K562 (cell line): ENCODE measurements around the gene CLP1. TPM values are rescaled to one million over a fixed set of nuclear protein-coding genes. Genes with fewer than 3 reads are reported as not detected.

Source experiments
- ATAC-seq: fragments of 200-7000 bp; cut with Tn5 transposase; 3 replicates; pipeline ENCODE4 v1.9.1; 2020; ENCODE audit warnings: moderate library complexity
- BruUV-seq: library from RNA; stranded (reverse); fragments of 400-500 nt; replicated peaks from 2 replicates; lab custom pipeline; 2021; lab: Mats Ljungman, UMichigan
- CTCF ChIA-PET: fragments of 300-600 bp; formaldehyde crosslinking; extraction: SDS; loops from one replicate; lab custom pipeline; 2021; ENCODE audit warnings: low intra/inter-chr PET ratio; lab: Yijun Ruan, JAX
- POLR2A ChIA-PET: fragments of 300-600, 350-650 bp; sonication (Branson Sonifier 250); formaldehyde crosslinking; extraction: SDS; loops from one replicate; lab custom pipeline; 2021; ENCODE audit warnings: antibody characterized with exemption, inconsistent platforms; lab: Yijun Ruan, JAX
- DNase-seq, 4 experiments: peaks; one replicate each; pipeline versions ENCODE4 v3.0.0 to v3.0.0-alpha.2; 2011 to 2018; ENCODE audit warnings: low spot score in 3 of 4, mixed read lengths in 3 of 4; ENCODE audit errors: extremely low read depth in 1 of 4
- FAIRE-seq: peaks from 2 replicates; lab custom pipeline; 2011; peaks lifted over from hg19 to GRCh38; lab: Jason Lieb, UNC
- H2AFZ ChIP-seq: 2 replicates; pipeline ENCODE4 v1.6.0; 2011; ENCODE audit warnings: low read depth, low read length, control low read depth, inconsistent platforms
- H3K27ac ChIP-seq: fragments of 200-600 bp; 3 replicates; pipeline ENCODE4 v1.8.0; 2011; ENCODE audit warnings: low read depth, mild to moderate bottlenecking, control low read depth, inconsistent platforms, low read length, moderate library complexity, mixed read lengths; ENCODE audit errors: extremely low read depth
- H3K27me3 ChIP-seq, 2 experiments: fragments of 300-600 bp in 1 of 2; 2 replicates in 1 of 2; 3 replicates in 1 of 2; pipeline versions ENCODE4 v1.6.0 to v1.8.0; 2011; ENCODE audit warnings: inconsistent platforms in 2 of 2, low read length in 2 of 2, mild to moderate bottlenecking in 1 of 2, mixed read lengths in 1 of 2, moderate library complexity in 1 of 2; ENCODE audit not compliant: control insufficient read depth in 2 of 2, insufficient read depth in 2 of 2
- H3K36me3 ChIP-seq: fragments of 300-600 bp; 3 replicates; pipeline ENCODE4 v1.8.0; 2011; ENCODE audit warnings: mild to moderate bottlenecking, low read length, inconsistent platforms; ENCODE audit not compliant: control insufficient read depth, insufficient read depth
- H3K4me1 ChIP-seq, 2 experiments: fragments of 200-600 bp in 1 of 2; replicated peaks in 1 of 2; 2 replicates in 1 of 2; 3 replicates in 1 of 2; pipeline versions ENCODE4 v1.5.1 to v1.8.0; 2011; ENCODE audit warnings: inconsistent platforms in 2 of 2, low read length in 2 of 2, mild to moderate bottlenecking in 1 of 2, mixed read lengths in 1 of 2, moderate library complexity in 1 of 2; ENCODE audit not compliant: control insufficient read depth in 2 of 2, insufficient read depth in 2 of 2
- H3K4me2 ChIP-seq: 2 replicates; pipeline ENCODE4 v1.6.1; 2011; ENCODE audit warnings: low read length, control low read depth, inconsistent platforms, mixed read lengths; ENCODE audit not compliant: insufficient read depth
- H3K4me3 ChIP-seq: fragments of 200-600 bp; sonication (generic), shearing (Covaris generic); 2 replicates; pipeline ENCODE4 v1.5.1; 2016; ENCODE audit warnings: control low read depth, inconsistent platforms
- H3K79me2 ChIP-seq: fragments of 200-600 bp; 3 replicates; pipeline ENCODE4 v1.8.0; 2011; ENCODE audit warnings: low read length, inconsistent platforms; ENCODE audit not compliant: control insufficient read depth, insufficient read depth
- H3K9ac ChIP-seq, 2 experiments: 2 replicates each; pipeline versions ENCODE4 v1.6.0 to v1.6.1; 2011; ENCODE audit warnings: low read depth in 2 of 2, low read length in 2 of 2, control low read depth in 1 of 2, inconsistent platforms in 1 of 2, mild to moderate bottlenecking in 1 of 2, mixed read lengths in 1 of 2; ENCODE audit not compliant: insufficient read depth in 1 of 2
- H3K9me1 ChIP-seq: one replicate; pipeline ENCODE4 v1.6.0; 2011; ENCODE audit warnings: inconsistent platforms, mild to moderate bottlenecking, low read length, moderate library complexity; ENCODE audit not compliant: control insufficient read depth, insufficient read depth
- H3K9me3 ChIP-seq: replicated peaks from 2 replicates; pipeline ENCODE4 v1.5.1; 2011; ENCODE audit warnings: low read depth, low read length, inconsistent platforms; ENCODE audit not compliant: control insufficient read depth, insufficient read depth
- H4K20me1 ChIP-seq: replicated peaks from 2 replicates; pipeline ENCODE4 v1.6.1; 2011; ENCODE audit warnings: low read length, inconsistent platforms, mixed read lengths; ENCODE audit not compliant: control insufficient read depth, insufficient read depth
- BRF2 ChIP-seq: IDR thresholded peaks from 3 replicates; pipeline ENCODE4 v1.6.1; 2011; ENCODE audit warnings: borderline replicate concordance, mild to moderate bottlenecking; ENCODE audit not compliant: insufficient read length, insufficient read depth
- CREB3 ChIP-seq: fragments of 450-650 bp; conservative IDR thresholded peaks from 2 replicates; pipeline ENCODE4 v1.6.1; 2016; ENCODE audit warnings: missing genetic modification characterization, low read depth, mild to moderate bottlenecking, missing compliant biosample characterization, moderate library complexity
- CREB3L1 ChIP-seq: fragments of 450-650 bp; IDR thresholded peaks from 2 replicates; pipeline ENCODE4 v1.6.1; 2014; ENCODE audit warnings: low read depth, mild to moderate bottlenecking, moderate library complexity, borderline replicate concordance
- DACH1 ChIP-seq: fragments of 450-650 bp; IDR thresholded peaks from 2 replicates; pipeline ENCODE4 v1.6.1; 2018; ENCODE audit not compliant: partially characterized antibody
- DDX20 ChIP-seq: fragments of 450-650 bp; IDR thresholded peaks from 2 replicates; pipeline ENCODE4 v1.6.1; 2016; ENCODE audit warnings: missing genetic modification characterization, low read depth, mild to moderate bottlenecking, missing compliant biosample characterization, moderate library complexity
- MXD1 ChIP-seq: fragments of 250-450 bp; sonication (Bioruptor Pico); IDR thresholded peaks from 2 replicates; pipeline ENCODE4 v1.8.0; 2021; ENCODE audit warnings: borderline replicate concordance, mild to moderate bottlenecking, moderate library complexity; ENCODE audit not compliant: poor library complexity, severe bottlenecking
- RBM17 ChIP-seq: fragments of 200-400 bp; formaldehyde crosslinking; IDR thresholded peaks from 2 replicates; pipeline ENCODE4 v1.6.1; 2017; ENCODE audit warnings: low read depth, mild to moderate bottlenecking, low read length, borderline replicate concordance
- SP1 ChIP-seq: sonication (generic); formaldehyde crosslinking; IDR thresholded peaks from 2 replicates; pipeline ENCODE4 v1.8.1; 2022; ENCODE audit warnings: mild to moderate bottlenecking, missing genetic modification reagents
- ZBTB7A ChIP-seq: IDR thresholded peaks from 2 replicates; pipeline ENCODE4 v1.6.1; 2011; ENCODE audit warnings: low read depth, mild to moderate bottlenecking, low read length, moderate library complexity, borderline replicate concordance; ENCODE audit not compliant: control insufficient read depth
- ZNF274 ChIP-seq: IDR thresholded peaks from 2 replicates; pipeline ENCODE4 v1.6.1; 2011; ENCODE audit warnings: low read depth, mild to moderate bottlenecking, low read length, moderate library complexity, borderline replicate concordance
- WGBS: fragments of 100-300 bp; shearing (Covaris generic); methylation state at CpG from one replicate; pipeline ENCODE4 v1.1.6; 2016; ENCODE audit warnings: low coverage, mixed read lengths; ENCODE audit not compliant: insufficient coverage; ENCODE audit errors: missing lambda C conversion rate; 5-methylcytosine and 5-hydroxymethylcytosine counted together
- in situ Hi-C: fragments of 300-500 bp; cut with MboI; formaldehyde crosslinking; loops from 4 replicates; pipeline ENCODE4 v1.15.0; 2018; ENCODE audit warnings: inconsistent platforms, mixed read lengths
- intact Hi-C: fragments of 100-400 bp; cut with micrococcal nuclease; formaldehyde crosslinking; loops from 2 replicates; pipeline ENCODE4 v1.14.2; 2022
- polyA plus RNA-seq, 8 experiments: library from polyadenylated mRNA; depleted of rRNA in 4 of 8; stranded (reverse) in 5 of 8; unstranded in 3 of 8; fragments of >200 nt; fragmentation: Nextera tagmentation in 2 of 8; fragmentation: Illumina TruSeq in 1 of 8; extraction: Ambion mirVana in 2 of 8; extraction: Trizol in 1 of 8; gene quantifications; 2 replicates each; pipeline versions ENCODE4 v1.2.1 to v1.2.3, GENCODE V29; 2011 to 2014; ENCODE audit warnings: inconsistent platforms in 1 of 8, missing spikeins in 1 of 8
- total RNA-seq, 7 experiments: library from RNA; depleted of rRNA in 6 of 7; stranded (reverse); fragments of >200 nt in 6 of 7; fragmentation: Illumina TruSeq in 2 of 7; extraction: Trizol in 2 of 7; gene quantifications; 2 replicates each; pipeline versions ENCODE4 v1.2.1 to v1.2.3, GENCODE V29; 2011 to 2021; ENCODE audit warnings: low replicate concordance in 1 of 7

Gene CLP1
- total and polyA plus RNA-seq, 9 of the 15 experiments (the other 6 are each of a cell fraction or from before 2014, with no cell fraction given), result 19.1 to 46.2 (median 27.8) TPM

- BruUV-seq, result no TSS peak
- Histone ChIP-seq H3K9me3 (no peaks in the 10 kb centered on the region), H3K9ac (peak overlapping the region in 1 of 2 experiments; percentile 50; a peak in 2 of 4 replicates), H3K9me1 (no peaks in the 10 kb centered on the region), H3K27ac (peak overlapping the region; percentile 30; the same call in 2 of the 3 replicates), H4K20me1 (no peaks in the 10 kb centered on the region; the same call in 1 of the 2 replicates), H2AFZ (peak overlapping the region; percentile 93), H3K27me3 (no peaks in the 10 kb centered on the region), H3K4me1 (peaks cover 30 to 31% of the 10 kb centered on the region in 2 experiments), H3K79me2 (peaks cover 2% of the 10 kb centered on the region), H3K36me3 (no peaks in the 10 kb centered on the region; the same call in 2 of the 3 replicates), H3K4me3 (no peak overlapping the region), H3K4me2 (peak overlapping the region; percentile 39; the same call in 1 of the 2 replicates)
- 83% methylated on average over 3 of the region's 3 CpGs for WGBS
- TF ChIP-seq ZBTB7A, result no peak
- TF ChIP-seq BRF2, result no peak
- TF ChIP-seq CREB3L1, result no peak
- TF ChIP-seq DACH1, result no peak
- TF ChIP-seq SP1 (CRISPR knock-in tag), result no peak
- no peak for TF ChIP-seq MXD1 (CRISPR knock-in tag)
- no peak for TF ChIP-seq CREB3 (tag)
- TF ChIP-seq DDX20 (tag), result no peak
- TF ChIP-seq RBM17, result no peak
- TF ChIP-seq ZNF274, result no peak
- FAIRE-seq, result no peak
- intact Hi-C loops (no loop called here), in situ Hi-C loops (loop anchor here (25.0 kb wide), 1 partner anchor 860 kb away; the partner anchor contains the start of gene OR5B21)
- ChIA-PET POLR2A (no interaction called here), CTCF (no interaction called here)
- ATAC-seq, result no peak
- no peak for DNase-seq
Observed at GRCh38 chr11:57652662-57653061, 4.9 kb upstream of the CLP1 start.
